Activated CD4-positive, alpha-beta memory T cell treated with anti-CD3 and anti-CD28 coated beads for 36 hours (primary cell): ENCODE data around the gene PRPS2. TPM values are rescaled to one million over a fixed set of nuclear protein-coding genes. Genes with fewer than 3 reads are reported as not detected.

Experiments
- CTCF ChIA-PET: fragments of 350-600 bp; sonication (Branson Sonifier 250); formaldehyde crosslinking; loops from one replicate; lab custom pipeline; 2021; ENCODE audit warnings: antibody characterized with exemption, inconsistent platforms; lab: Charles Lee
- POLR2A ChIA-PET: fragments of 350-600 bp; sonication (Branson Sonifier 250); formaldehyde crosslinking; loops from one replicate; lab custom pipeline; 2021; ENCODE audit warnings: antibody characterized with exemption; lab: Charles Lee
- DNase-seq: peaks from one replicate; pipeline ENCODE4 v3.0.0-alpha.2; 2020
- H3K27ac Mint-ChIP-seq: one replicate; pipeline ENCODE4 v1.8.0; 2021; ENCODE audit warnings: mixed read lengths
- H3K27me3 Mint-ChIP-seq: one replicate; pipeline ENCODE4 v1.8.0; 2021; ENCODE audit warnings: mixed read lengths
- H3K36me3 Mint-ChIP-seq: one replicate; pipeline ENCODE4 v1.8.0; 2021; ENCODE audit warnings: mixed read lengths
- H3K4me1 Mint-ChIP-seq: one replicate; pipeline ENCODE4 v1.8.0; 2021; ENCODE audit warnings: low read depth, mixed read lengths
- H3K4me3 Mint-ChIP-seq: one replicate; pipeline ENCODE4 v1.8.0; 2021; ENCODE audit warnings: mild to moderate bottlenecking, mixed read lengths
- H3K9me3 Mint-ChIP-seq: one replicate; pipeline ENCODE4 v1.8.0; 2021; ENCODE audit warnings: mixed read lengths
- intact Hi-C: fragments of 100-400 bp; cut with micrococcal nuclease; formaldehyde crosslinking; loops from one replicate; pipeline ENCODE4 v1.15.1; 2023
- total RNA-seq, 2 experiments: library from RNA; stranded (reverse); gene quantifications; one replicate each; pipeline ENCODE4 v1.2.3, GENCODE V29; 2021

The PRPS2 gene
- total RNA-seq, 2 experiments from 2014 or later, result 104 to 105 TPM

- intact Hi-C loops, result no loop called here
- ChIA-PET POLR2A (no interaction called here), CTCF (no interaction called here)
- Mint-ChIP-seq H3K36me3 (no peaks in the 10 kb centered on the region), H3K27me3 (no peaks in the 10 kb centered on the region), H3K4me1 (peaks cover 3% of the 10 kb centered on the region), H3K27ac (no peak overlapping the region), H3K4me3 (no peak overlapping the region), H3K9me3 (no peaks in the 10 kb centered on the region)
- DNase-seq, result no peak
These were observed 80.0 kb downstream of the PRPS2 start for GRCh38 chrX:12871257-12871656.

GRCh38 chrX:12872741-12873140 lies 81.5 kb downstream of the PRPS2 start:
- intact Hi-C loops, result no loop called here
- no peak overlapping the region for H3K4me3 Mint-ChIP-seq
- no peaks in the 10 kb centered on the region for H3K9me3 Mint-ChIP-seq
- no peak for DNase-seq
- ChIA-PET POLR2A (no interaction called here), CTCF (no interaction called here)
- H3K27ac Mint-ChIP-seq, result no peak overlapping the region
- H3K27me3 Mint-ChIP-seq, result no peaks in the 10 kb centered on the region
- H3K4me1 Mint-ChIP-seq, result peaks cover 3% of the 10 kb centered on the region
- no peaks in the 10 kb centered on the region for H3K36me3 Mint-ChIP-seq

Other genes starting within 250 kb of the PRPS2 start
- gene TLR7, start 75.7 kb downstream of the PRPS2 start, total RNA-seq, result not detected
- not detected for gene TLR8, start 115.2 kb downstream of the PRPS2 start, total RNA-seq
- 1,000 to 10,000 TPM; 6,087 to 6,256 TPM for gene TMSB4X, start 183.7 kb downstream of the PRPS2 start, total RNA-seq